Stomach (tissue), 4 donors: ENCODE measurements around the gene PYGO2.

Experiments
- POLR2A ChIP-seq, 4 donors: fragments of 450-650 bp; IDR thresholded peaks; one replicate each; pipeline ENCODE4 v1.6.1; 2016; ENCODE audit warnings: antibody characterized with exemption in 4 of 4, control low read depth in 2 of 4, mild to moderate bottlenecking in 1 of 4, moderate library complexity in 1 of 4
- POLR2AphosphoS5 ChIP-seq, 3 donors: sonication (generic); formaldehyde crosslinking; IDR thresholded peaks; one replicate each; pipeline ENCODE4 v1.6.1; 2016; ENCODE audit warnings: antibody characterized with exemption in 3 of 3
- TF ChIP-seq, protein P1 (sequence below), 7 experiments: fragments of 450-650 bp in 4 of 7; fragments of 200-600 bp in 3 of 7; sonication (generic) in 3 of 7; IDR thresholded peaks; one replicate each; pipeline ENCODE4 v1.5.1; 2016 to 2019; ENCODE audit warnings: antibody characterized with exemption in 7 of 7, control low read depth in 2 of 7, mild to moderate bottlenecking in 1 of 7

DNA sequence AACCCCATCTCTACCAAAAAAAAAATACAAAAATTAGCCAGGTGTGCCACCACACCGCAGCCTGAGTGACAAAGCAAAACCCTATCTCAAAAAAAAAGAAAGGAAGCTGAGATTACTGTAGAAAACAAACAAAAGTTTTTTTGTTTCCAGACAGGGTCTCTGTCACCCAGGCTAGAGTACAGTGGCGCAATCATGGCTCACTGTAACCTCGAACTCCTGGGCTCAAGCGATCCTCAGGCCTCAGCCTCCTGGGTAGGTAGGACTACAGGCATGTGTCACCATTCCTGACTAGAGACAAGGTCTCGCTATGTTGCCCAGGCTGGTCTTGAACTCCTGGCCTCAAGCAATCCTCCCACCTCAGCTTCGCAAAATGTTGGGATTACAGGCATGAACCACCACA lies 2.8 kb upstream of the PYGO2 start:
- TF ChIP-seq POLR2AphosphoS5 (IDR thresholded peaks at IDR 0.05), result no peak
- TF ChIP-seq, protein P1, sequence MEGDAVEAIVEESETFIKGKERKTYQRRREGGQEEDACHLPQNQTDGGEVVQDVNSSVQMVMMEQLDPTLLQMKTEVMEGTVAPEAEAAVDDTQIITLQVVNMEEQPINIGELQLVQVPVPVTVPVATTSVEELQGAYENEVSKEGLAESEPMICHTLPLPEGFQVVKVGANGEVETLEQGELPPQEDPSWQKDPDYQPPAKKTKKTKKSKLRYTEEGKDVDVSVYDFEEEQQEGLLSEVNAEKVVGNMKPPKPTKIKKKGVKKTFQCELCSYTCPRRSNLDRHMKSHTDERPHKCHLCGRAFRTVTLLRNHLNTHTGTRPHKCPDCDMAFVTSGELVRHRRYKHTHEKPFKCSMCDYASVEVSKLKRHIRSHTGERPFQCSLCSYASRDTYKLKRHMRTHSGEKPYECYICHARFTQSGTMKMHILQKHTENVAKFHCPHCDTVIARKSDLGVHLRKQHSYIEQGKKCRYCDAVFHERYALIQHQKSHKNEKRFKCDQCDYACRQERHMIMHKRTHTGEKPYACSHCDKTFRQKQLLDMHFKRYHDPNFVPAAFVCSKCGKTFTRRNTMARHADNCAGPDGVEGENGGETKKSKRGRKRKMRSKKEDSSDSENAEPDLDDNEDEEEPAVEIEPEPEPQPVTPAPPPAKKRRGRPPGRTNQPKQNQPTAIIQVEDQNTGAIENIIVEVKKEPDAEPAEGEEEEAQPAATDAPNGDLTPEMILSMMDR (IDR thresholded peaks at IDR 0.05), result no peak
- TF ChIP-seq POLR2A (IDR thresholded peaks at IDR 0.05), result no peak
